Measurements from ENCODE around the gene GPC5. TPM values are rescaled to one million over a fixed set of nuclear protein-coding genes. Genes with fewer than 3 reads are reported as not detected.

GPC5 gene
- total and polyA plus RNA-seq, 11 donors = 0.14 to 2.9 (median 0.84) TPM; not detected in 1

DNA sequence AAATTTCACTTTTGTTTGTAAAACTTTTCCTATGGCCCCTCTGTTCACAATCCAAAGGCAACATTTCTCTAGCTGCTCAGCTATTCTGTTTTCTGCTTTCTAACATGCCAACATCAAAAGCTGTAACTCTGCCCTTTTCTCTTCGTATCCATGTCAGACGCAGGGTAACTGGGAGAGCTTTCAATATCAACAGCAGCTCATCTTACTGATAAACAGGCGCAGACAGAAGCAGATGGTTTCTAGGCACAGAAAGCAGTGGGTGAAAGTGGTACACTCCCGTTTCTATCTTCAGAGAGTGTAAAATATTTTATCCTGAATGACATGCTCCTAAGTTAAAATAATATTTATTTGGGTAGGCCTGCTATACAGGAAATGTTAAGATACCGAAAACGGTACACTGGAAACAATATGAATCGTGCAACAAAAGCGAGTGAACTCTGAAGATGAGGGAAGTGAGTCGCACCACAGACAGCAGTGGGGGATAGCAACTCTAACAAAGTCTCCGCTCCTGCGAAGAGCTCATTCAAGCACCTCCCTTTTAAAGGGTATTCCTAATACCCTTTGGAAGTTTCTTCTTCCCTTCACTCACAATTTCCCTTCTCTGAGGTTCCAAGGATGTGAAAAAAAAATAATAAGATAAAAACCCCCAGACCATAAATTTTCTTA is 798.3 kb downstream of the GPC5 start:
- H3K27ac ChIP-seq = peak overlapping the region in 1 of 12 donors; percentile 30
- no peaks in the 10 kb centered on the region for H3K36me3 ChIP-seq
- intact Hi-C loops (cut with DNase I) = no loop called here
- no peak for TF ChIP-seq POLR2A (IDR thresholded peaks at IDR 0.05)
- TF ChIP-seq, protein P1, sequence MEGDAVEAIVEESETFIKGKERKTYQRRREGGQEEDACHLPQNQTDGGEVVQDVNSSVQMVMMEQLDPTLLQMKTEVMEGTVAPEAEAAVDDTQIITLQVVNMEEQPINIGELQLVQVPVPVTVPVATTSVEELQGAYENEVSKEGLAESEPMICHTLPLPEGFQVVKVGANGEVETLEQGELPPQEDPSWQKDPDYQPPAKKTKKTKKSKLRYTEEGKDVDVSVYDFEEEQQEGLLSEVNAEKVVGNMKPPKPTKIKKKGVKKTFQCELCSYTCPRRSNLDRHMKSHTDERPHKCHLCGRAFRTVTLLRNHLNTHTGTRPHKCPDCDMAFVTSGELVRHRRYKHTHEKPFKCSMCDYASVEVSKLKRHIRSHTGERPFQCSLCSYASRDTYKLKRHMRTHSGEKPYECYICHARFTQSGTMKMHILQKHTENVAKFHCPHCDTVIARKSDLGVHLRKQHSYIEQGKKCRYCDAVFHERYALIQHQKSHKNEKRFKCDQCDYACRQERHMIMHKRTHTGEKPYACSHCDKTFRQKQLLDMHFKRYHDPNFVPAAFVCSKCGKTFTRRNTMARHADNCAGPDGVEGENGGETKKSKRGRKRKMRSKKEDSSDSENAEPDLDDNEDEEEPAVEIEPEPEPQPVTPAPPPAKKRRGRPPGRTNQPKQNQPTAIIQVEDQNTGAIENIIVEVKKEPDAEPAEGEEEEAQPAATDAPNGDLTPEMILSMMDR (IDR thresholded peaks at IDR 0.05) = no peak
- H3K9me3 ChIP-seq = no peaks in the 10 kb centered on the region
- H3K4me3 ChIP-seq = peak overlapping the region in 6 of 12 donors; percentile 2 to 22 (median 8)
- DNase-seq (no peak), ATAC-seq (no peak)
- no peaks in the 10 kb centered on the region for H3K4me1 ChIP-seq
- H3K27me3 ChIP-seq = no peaks in the 10 kb centered on the region
- 33 to 49% (median 40%) methylated on average over 11 of the region's 11 CpGs for WGBS, 4 donors

DNA sequence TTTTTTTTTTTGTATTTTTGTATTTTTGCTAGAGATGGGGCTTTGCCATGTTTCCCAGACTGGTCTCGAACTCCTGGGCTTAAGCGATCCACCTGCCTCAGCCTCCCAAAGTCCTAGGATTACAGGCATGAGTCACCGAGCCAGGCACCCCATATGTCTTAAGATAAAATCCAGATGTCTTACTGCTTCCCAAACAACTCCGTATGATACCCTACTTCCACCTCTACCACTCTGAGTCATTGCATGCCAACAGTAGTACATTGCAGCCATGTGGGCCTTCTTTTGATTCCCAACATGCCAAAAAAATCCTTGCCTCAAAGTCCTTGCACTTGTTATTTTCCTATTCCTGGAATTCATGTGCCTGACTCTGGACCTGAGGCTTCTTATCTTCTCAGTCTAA is 799.2 kb downstream of the GPC5 start:
- no peaks in the 10 kb centered on the region for H3K9me3 ChIP-seq
- no peak overlapping the region for H3K27ac ChIP-seq
- ATAC-seq (no peak), DNase-seq (no peak)
- H3K36me3 ChIP-seq = no peaks in the 10 kb centered on the region
- TF ChIP-seq, protein P1 (IDR thresholded peaks at IDR 0.05) = no peak
- H3K27me3 ChIP-seq = no peaks in the 10 kb centered on the region
- no peaks in the 10 kb centered on the region for H3K4me1 ChIP-seq
- intact Hi-C loops (cut with DNase I) = no loop called here
- 74 to 81% (median 81%) methylated on average over 4 of the region's 4 CpGs for WGBS, 4 donors
- no peak overlapping the region for H3K4me3 ChIP-seq

DNA sequence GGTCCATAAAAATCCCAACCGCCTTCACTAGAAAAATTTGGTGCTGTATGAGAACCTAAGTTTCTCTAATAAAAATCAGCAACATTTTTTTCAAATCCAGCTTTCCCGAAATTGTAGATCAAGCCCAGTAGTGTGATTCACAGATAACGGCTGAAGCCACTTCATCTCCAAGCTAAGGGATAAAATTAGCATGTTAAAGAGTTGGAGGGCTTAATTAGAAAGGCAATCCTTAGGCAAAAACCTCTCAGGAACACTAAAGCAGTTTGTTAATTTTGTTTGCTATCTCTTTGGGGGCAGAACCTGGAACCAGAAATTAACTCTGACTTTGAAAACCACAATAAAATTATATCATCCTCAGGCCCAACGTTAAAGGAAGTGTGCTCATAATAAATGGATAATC is 820.2 kb downstream of the GPC5 start:
- intact Hi-C loops (cut with DNase I) = no loop called here
- ATAC-seq (no peak), DNase-seq (no peak)
- no peak overlapping the region for H3K4me3 ChIP-seq
- no peaks in the 10 kb centered on the region for H3K27me3 ChIP-seq
- 66 to 73% (median 70%) methylated on average over 4 of the region's 4 CpGs for WGBS, 4 donors
- H3K4me1 ChIP-seq = peaks cover 0 to 6% (median 0%) of the 10 kb centered on the region in 12 donors
- H3K27ac ChIP-seq = no peak overlapping the region
- H3K36me3 ChIP-seq = no peaks in the 10 kb centered on the region
- TF ChIP-seq, protein P1 (IDR thresholded peaks at IDR 0.05) = no peak
- no peak for TF ChIP-seq POLR2A (IDR thresholded peaks at IDR 0.05)
- H3K9me3 ChIP-seq = no peaks in the 10 kb centered on the region

DNA sequence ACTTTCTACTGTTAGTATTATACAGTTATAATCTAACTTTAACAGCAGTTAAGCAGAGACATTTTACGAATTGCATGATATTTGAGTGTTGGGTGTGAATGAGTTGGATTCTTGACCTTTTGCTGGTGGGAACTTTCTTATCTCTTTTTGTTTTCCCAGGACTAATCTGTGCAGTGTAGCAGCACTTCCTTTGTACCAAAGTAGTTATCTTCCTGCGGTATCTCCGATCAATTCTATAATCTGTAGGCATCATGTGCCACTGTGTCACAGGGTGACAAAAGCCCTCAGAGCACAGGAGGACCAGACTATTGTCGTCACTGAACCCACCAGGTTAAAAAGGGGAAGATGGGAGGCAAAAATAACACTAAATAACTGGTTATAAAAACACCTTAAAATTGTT is 823.5 kb downstream of the GPC5 start:
- DNase-seq (no peak), ATAC-seq (no peak)
- H3K27me3 ChIP-seq = no peaks in the 10 kb centered on the region
- no peak overlapping the region for H3K27ac ChIP-seq
- 26 to 38% (median 31%) methylated on average over 4 of the region's 4 CpGs for WGBS, 4 donors
- intact Hi-C loops (cut with DNase I) = no loop called here
- H3K4me1 ChIP-seq = peaks cover 0 to 5% (median 0%) of the 10 kb centered on the region in 12 donors
- no peaks in the 10 kb centered on the region for H3K36me3 ChIP-seq
- TF ChIP-seq POLR2A (IDR thresholded peaks at IDR 0.05) = no peak
- TF ChIP-seq, protein P1 (IDR thresholded peaks at IDR 0.05) = no peak
- H3K4me3 ChIP-seq = no peak overlapping the region
- H3K9me3 ChIP-seq = no peaks in the 10 kb centered on the region
